NCI-H1092 treated with DMSO at 0.1 percent for 48 hours (cell line): Measurements from ENCODE around the gene MEP1B.

Source experiments
- DNase-seq: peaks from one replicate; lab custom pipeline; 2025; lab: John Stamatoyannopoulos, UW

MEP1B gene

GRCh38 chr18:32267463-32267862 is 77.6 kb downstream of the MEP1B start:
- no peak for DNase-seq
